COR-L47 (cell line): Measurements from ENCODE around the gene SORT1.
A peak's percentile ranks its signal among the peaks of the same experiment; 100 is the strongest.
"Not testable (repeated sequence)": the region's sequence is repeated elsewhere in the genome, so short reads cannot be mapped to it uniquely, and the experiment has no call there.

Source experiments
- DNase-seq: peaks from one replicate; lab custom pipeline; 2025; lab: John Stamatoyannopoulos, UW

SORT1 gene

GRCh38 chr1:109397581-109398342, at the start of gene SORT1:
SORT1 (minus strand) TSS chr1:109397918; CDS start chr1:109397892, 26 bp downstream.
- peak; percentile 90 for DNase-seq

- not testable (repeated sequence) for DNase-seq
Observed at GRCh38 chr1:109445949-109446695, 48.4 kb upstream of the SORT1 start.

GRCh38 chr1:109444346-109444745, 46.6 kb upstream of the SORT1 start:
- no peak for DNase-seq

- no peak for DNase-seq
Observed at GRCh38 chr1:109443476-109443875, 45.8 kb upstream of the SORT1 start.

- DNase-seq: no peak
Observed at GRCh38 chr1:109441069-109441468, 43.4 kb upstream of the SORT1 start.

GRCh38 chr1:109438798-109439297, 41.1 kb upstream of the SORT1 start:
- no peak for DNase-seq

GRCh38 chr1:109434484-109434883, 36.8 kb upstream of the SORT1 start:
- DNase-seq: no peak

- DNase-seq: no peak
Observed at GRCh38 chr1:109433322-109433721, 35.6 kb upstream of the SORT1 start.

- DNase-seq: no peak
Observed at GRCh38 chr1:109432336-109432735, 34.6 kb upstream of the SORT1 start.

- DNase-seq: no peak
Observed at GRCh38 chr1:109427171-109427467, 29.4 kb upstream of the SORT1 start.

- peak; percentile 98 for DNase-seq
Observed at GRCh38 chr1:109426281-109427170, 28.8 kb upstream of the SORT1 start, which contains the start of gene PSMA5. PSMA5 (minus strand) TSS chr1:109426448; CDS start chr1:109426330, 118 bp downstream.

GRCh38 chr1:109425391-109426280, 27.9 kb upstream of the SORT1 start:
- DNase-seq: no peak

GRCh38 chr1:109423498-109423897, 25.8 kb upstream of the SORT1 start:
- DNase-seq: no peak

GRCh38 chr1:109412551-109412950, 14.8 kb upstream of the SORT1 start:
- no peak for DNase-seq

GRCh38 chr1:109404838-109405237, 7.1 kb upstream of the SORT1 start:
- DNase-seq: no peak

GRCh38 chr1:109402025-109402424, 4.3 kb upstream of the SORT1 start:
- no peak for DNase-seq

GRCh38 chr1:109400035-109400655, 2.4 kb upstream of the SORT1 start:
- no peak for DNase-seq

GRCh38 chr1:109399326-109399957, 1.7 kb upstream of the SORT1 start:
- DNase-seq: peak; percentile 71

- DNase-seq: peak; percentile 41
Observed at GRCh38 chr1:109398343-109399225, 866 bp upstream of the SORT1 start.
